Epithelial cell of esophagus (primary cell): ENCODE results near the gene TMEM108.

Experiments used
- DNase-seq: peaks from one replicate; pipeline ENCODE4 v3.0.0; 2010; ENCODE audit warnings: low read depth
- H3K4me3 ChIP-seq: 2 replicates; pipeline ENCODE4 v1.5.1; 2011; ENCODE audit warnings: mild to moderate bottlenecking, low read length, control low read depth
- CTCF ChIP-seq: IDR thresholded peaks from 2 replicates; pipeline ENCODE4 v1.5.1; 2011; ENCODE audit warnings: low read depth, mild to moderate bottlenecking, low read length, control low read depth, inconsistent platforms; ENCODE audit not compliant: insufficient read depth; ENCODE audit errors: missing control alignments

TMEM108 gene

GRCh38 chr3:133092681-133093080 is 54.5 kb downstream of the TMEM108 start:
- TF ChIP-seq CTCF, result no peak
- no peak overlapping the region for H3K4me3 ChIP-seq
- DNase-seq, result no peak

GRCh38 chr3:133093366-133093765 is 55.2 kb downstream of the TMEM108 start:
- no peak for DNase-seq
- H3K4me3 ChIP-seq, result no peak overlapping the region
- TF ChIP-seq CTCF, result no peak

- no peak for TF ChIP-seq CTCF
- no peak for DNase-seq
- no peak overlapping the region for H3K4me3 ChIP-seq
These were observed 58.9 kb downstream of the TMEM108 start for GRCh38 chr3:133096900-133097613.

GRCh38 chr3:133103706-133104105 is 65.5 kb downstream of the TMEM108 start:
- no peak for DNase-seq
- no peak overlapping the region for H3K4me3 ChIP-seq
- no peak for TF ChIP-seq CTCF

- no peak overlapping the region for H3K4me3 ChIP-seq
- no peak for DNase-seq
- TF ChIP-seq CTCF, result no peak
These were observed 68.0 kb downstream of the TMEM108 start for GRCh38 chr3:133106169-133106568.

- no peak for DNase-seq
- TF ChIP-seq CTCF, result no peak
- no peak overlapping the region for H3K4me3 ChIP-seq
These were observed 74.5 kb downstream of the TMEM108 start for GRCh38 chr3:133112666-133113065.

- TF ChIP-seq CTCF, result no peak
- H3K4me3 ChIP-seq, result no peak overlapping the region
- peak; percentile 29 for DNase-seq
These were observed 75.3 kb downstream of the TMEM108 start for GRCh38 chr3:133113526-133113925.
